GM19438 (cell line): Measurements from ENCODE around the gene FCMR.

Experiments
- ATAC-seq: cut with Tn5 transposase; IDR thresholded peaks from one replicate; pipeline ENCODE4 v1.9.1; 2021; ENCODE audit warnings: low read depth; ENCODE audit not compliant: unreplicated experiment

FCMR gene

GRCh38 chr1:206903687-206904086 lies 18.1 kb downstream of the FCMR start:
- ATAC-seq, result no peak

GRCh38 chr1:206902702-206903101 lies 19.0 kb downstream of the FCMR start:
- ATAC-seq, result no peak

GRCh38 chr1:206901944-206902343 lies 19.8 kb downstream of the FCMR start:
- ATAC-seq, result no peak

- ATAC-seq, result no peak
These were observed 21.6 kb downstream of the FCMR start for GRCh38 chr1:206900149-206900548.

- no peak for ATAC-seq
These were observed 22.0 kb downstream of the FCMR start for GRCh38 chr1:206899717-206900116.

- ATAC-seq, result no peak
These were observed 22.8 kb downstream of the FCMR start for GRCh38 chr1:206898915-206899431.

GRCh38 chr1:206898089-206898914 lies 23.4 kb downstream of the FCMR start:
- no peak for ATAC-seq

- ATAC-seq, result no peak
These were observed 24.6 kb downstream of the FCMR start, which contains the start of gene IL24 for GRCh38 chr1:206897175-206897574. IL24 (plus strand) TSS chr1:206897443; CDS start chr1:206897833, 390 bp downstream.

GRCh38 chr1:206896261-206896660 lies 25.5 kb downstream of the FCMR start:
- ATAC-seq, result no peak

- ATAC-seq, result no peak
These were observed 25.9 kb downstream of the FCMR start for GRCh38 chr1:206895837-206896242.

- no peak for ATAC-seq
These were observed 26.4 kb downstream of the FCMR start for GRCh38 chr1:206895325-206895724.

- no peak for ATAC-seq
These were observed 28.4 kb downstream of the FCMR start for GRCh38 chr1:206893380-206893779.

GRCh38 chr1:206892351-206892984 lies 29.3 kb downstream of the FCMR start:
- ATAC-seq, result no peak

GRCh38 chr1:206891412-206891811 lies 30.3 kb downstream of the FCMR start:
- ATAC-seq, result no peak

- no peak for ATAC-seq
These were observed 31.3 kb downstream of the FCMR start for GRCh38 chr1:206890125-206891060.

- no peak for ATAC-seq
These were observed 34.0 kb downstream of the FCMR start for GRCh38 chr1:206887701-206888100.

GRCh38 chr1:206886831-206887230 lies 34.9 kb downstream of the FCMR start:
- no peak for ATAC-seq

- ATAC-seq, result no peak
These were observed 36.2 kb downstream of the FCMR start for GRCh38 chr1:206885341-206886060.

GRCh38 chr1:206883876-206884275 lies 37.9 kb downstream of the FCMR start:
- no peak for ATAC-seq

- ATAC-seq, result no peak
These were observed 38.6 kb downstream of the FCMR start for GRCh38 chr1:206883160-206883559.
